ENCODE results near the gene HMCN2.

DNA sequence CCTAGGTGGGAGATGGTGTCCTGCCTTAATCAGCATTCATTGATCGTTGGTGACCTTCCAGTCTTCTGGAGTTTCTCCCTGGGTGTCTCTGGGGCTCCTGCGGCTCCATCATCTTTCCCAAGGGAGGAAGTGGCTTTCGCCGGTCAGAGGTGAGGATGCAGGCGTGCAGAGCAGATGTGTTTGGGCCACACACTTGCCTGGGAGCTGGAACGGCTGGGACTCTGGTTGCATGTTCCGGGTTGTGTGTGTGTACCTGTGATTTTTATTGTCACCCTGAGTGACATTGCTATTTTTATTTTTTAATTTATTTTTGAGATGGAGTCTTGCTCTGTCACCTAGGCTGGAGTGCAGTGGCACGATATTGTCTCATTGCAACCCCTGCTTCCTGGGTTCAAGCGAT is 9.6 kb downstream of the HMCN2 start:
- TF ChIP-seq, protein P1, sequence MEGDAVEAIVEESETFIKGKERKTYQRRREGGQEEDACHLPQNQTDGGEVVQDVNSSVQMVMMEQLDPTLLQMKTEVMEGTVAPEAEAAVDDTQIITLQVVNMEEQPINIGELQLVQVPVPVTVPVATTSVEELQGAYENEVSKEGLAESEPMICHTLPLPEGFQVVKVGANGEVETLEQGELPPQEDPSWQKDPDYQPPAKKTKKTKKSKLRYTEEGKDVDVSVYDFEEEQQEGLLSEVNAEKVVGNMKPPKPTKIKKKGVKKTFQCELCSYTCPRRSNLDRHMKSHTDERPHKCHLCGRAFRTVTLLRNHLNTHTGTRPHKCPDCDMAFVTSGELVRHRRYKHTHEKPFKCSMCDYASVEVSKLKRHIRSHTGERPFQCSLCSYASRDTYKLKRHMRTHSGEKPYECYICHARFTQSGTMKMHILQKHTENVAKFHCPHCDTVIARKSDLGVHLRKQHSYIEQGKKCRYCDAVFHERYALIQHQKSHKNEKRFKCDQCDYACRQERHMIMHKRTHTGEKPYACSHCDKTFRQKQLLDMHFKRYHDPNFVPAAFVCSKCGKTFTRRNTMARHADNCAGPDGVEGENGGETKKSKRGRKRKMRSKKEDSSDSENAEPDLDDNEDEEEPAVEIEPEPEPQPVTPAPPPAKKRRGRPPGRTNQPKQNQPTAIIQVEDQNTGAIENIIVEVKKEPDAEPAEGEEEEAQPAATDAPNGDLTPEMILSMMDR (IDR thresholded peaks at IDR 0.05): no peak
- TF ChIP-seq EZH2phosphoT487 (IDR thresholded peaks at IDR 0.05) (no peak), EZH2 (IDR thresholded peaks at IDR 0.05) (no peak)

Measured in neural progenitor cell (in vitro differentiated cells).